ENCODE results near the gene GSTT4.
"Not testable (repeated sequence)": the region's sequence is repeated elsewhere in the genome, so short reads cannot be mapped to it uniquely, and the experiment has no call there.

- TF ChIP-seq CTCF (IDR thresholded peaks at IDR 0.05; ENCODE audit: low read depth, low read length, poor library complexity, severe bottlenecking); EZH2phosphoT487 (IDR thresholded peaks at IDR 0.05; ENCODE audit: borderline replicate concordance, low read length): not testable (repeated sequence)
These were observed 18.6 kb downstream of the GSTT4 start for GRCh38 chr22:23986538-23987178.
